Left kidney (tissue), 2 donors: Measurements from ENCODE around the gene SLC7A4. TPM values are rescaled to one million over a fixed set of nuclear protein-coding genes. Genes with fewer than 3 reads are reported as not detected.
"Not testable (repeated sequence)": the region's sequence is repeated elsewhere in the genome, so short reads cannot be mapped to it uniquely, and the experiment has no call there.

ENCODE experiments used
- DNase-seq: peaks from one replicate; pipeline ENCODE4 v3.0.0-alpha.2; 2013
- polyA plus RNA-seq: library from polyadenylated mRNA; unstranded; fragments of 120-200 nt; gene quantifications from one replicate; pipeline ENCODE4 v1.2.1, GENCODE V29; 2013; ENCODE audit not compliant: insufficient read length

Gene SLC7A4
- polyA plus RNA-seq, 1 donor = 1.5 TPM

DNA sequence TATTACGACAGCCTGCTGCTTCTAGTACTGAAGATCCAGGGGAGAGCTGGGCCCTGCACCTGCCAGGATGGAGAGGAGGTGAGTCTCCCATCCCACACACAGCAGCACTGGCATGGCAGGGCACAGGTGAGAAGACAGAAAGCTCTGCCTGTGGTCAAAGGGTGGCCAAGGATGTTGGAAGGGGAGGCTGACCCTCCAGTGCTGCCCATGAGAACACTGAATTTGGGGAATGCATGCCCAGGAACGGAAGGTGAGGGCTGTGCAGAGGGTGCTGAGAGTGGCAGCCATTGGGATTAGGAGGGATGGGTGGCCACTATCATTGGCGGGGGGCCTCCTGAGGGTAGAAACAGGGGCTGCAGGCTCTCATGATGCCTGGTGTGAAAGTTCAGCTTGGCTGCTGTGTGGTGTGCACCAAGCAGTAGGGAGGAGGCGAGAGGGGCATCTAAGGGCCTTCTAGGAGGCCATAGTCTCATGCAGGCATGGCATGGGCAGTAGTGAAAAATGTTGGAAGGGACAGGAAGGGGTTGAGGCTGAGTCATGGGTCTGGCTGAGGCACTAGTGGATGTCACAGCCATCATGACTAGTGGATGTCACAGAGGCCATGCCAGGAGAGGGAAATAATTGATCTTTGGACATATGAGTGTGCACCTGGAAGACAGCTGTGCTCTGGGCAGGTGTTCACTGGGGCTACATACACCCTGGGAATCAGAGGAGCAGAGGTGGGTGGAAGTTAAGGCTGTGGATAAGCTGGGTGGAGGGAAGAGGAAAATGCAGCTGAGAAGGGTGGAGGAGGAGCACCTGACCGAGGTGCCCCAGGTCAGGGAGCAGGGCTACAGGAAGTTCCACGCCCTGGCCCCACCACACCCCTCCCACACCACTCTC is 10.9 kb upstream of the SLC7A4 start:
- no peak for DNase-seq

DNA sequence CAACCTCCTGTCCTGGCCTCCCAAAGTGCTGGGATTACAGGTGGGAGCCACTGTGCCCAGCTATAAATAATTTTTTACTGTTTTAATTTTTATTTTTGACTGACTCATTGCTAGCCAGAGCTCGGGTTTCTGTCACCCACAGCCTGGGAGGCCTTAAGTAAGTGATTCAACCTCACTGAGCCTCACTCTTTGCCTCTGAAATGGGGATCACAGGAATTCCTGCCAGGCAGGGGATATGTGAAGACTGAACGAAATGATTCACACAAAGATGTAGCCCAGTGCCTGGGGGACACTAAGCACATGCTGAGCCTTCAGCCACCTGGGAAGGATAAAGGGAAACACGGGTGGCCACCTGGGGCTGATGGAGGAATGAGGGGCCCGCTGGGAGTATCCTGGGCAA is 9.6 kb upstream of the SLC7A4 start:
- no peak for DNase-seq

DNA sequence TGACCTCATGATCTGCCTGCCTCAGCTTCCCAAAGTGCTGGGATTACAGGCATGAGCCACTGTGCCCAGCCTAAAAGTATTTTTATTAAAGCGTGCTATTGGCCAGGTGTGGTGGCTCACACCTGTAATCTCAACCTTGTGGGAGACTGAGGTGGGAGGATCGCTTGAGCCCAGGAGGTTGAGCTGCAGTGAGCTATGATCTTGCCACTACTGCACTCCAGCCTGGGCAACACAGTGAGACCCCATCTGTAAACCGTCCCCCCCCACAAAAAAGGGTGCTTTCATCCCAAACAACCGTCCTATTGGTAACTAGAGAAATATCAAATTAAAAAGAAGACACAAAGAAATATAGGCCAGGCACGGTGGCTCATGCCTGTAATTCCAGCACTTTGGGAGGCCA is 6.8 kb upstream of the SLC7A4 start:
- not testable (repeated sequence) for DNase-seq

DNA sequence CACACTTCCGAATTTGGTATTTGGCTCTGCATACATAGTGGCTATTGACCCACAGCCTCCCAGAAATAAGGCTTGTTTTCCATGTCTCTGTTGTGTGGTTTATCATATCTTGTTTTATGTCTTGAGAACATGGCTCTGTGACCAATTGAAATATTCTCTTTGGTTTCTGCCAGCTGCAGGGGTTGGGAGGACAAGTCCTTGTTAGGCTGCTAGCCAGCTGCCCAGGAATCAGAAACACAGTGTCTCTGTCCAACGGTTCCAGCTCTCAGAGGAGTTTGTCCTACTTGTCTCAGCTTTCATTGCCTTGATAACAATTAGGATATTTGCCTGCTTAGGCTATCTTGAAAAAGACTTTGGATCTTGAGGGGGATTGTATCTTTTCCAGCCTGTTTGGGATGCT is 6.0 kb upstream of the SLC7A4 start:
- no peak for DNase-seq

DNA sequence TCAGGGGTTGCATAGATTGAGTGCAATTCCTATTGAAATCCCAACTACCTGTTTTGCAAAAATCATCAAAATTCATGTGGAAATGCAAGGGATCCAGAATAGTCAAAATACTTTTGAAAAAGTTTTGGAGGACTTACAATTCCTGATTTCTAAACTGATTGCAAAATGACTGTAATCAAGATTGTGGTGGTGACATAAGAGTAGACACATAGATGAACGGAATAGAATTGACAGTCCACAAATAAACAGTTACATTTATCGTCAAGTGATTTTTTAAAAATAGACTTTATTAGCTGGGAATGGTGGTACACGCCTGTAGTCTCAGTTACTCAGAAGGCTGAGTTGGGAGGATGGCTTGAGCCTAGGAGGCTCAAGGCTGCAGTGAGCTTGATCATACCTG is 2.6 kb upstream of the SLC7A4 start:
- DNase-seq = no peak

DNA sequence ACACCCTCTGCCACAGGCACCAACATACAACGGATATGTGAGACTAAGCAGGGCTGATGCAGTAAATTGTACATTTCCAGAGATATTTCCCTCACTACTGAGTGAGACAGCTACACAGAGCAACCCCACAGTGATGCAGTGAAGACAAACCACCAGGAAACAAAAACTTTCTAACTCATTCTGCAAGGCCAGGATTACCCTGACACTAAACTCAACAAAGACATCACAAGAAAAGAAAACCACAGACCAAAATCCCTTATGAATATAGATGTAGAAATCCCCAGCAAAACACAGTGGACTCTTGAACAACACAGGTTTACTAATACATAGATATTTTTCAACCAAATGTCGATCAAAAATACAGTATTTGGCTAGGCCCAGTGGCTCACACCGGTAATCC is 1.5 kb upstream of the SLC7A4 start:
- no peak for DNase-seq

DNA sequence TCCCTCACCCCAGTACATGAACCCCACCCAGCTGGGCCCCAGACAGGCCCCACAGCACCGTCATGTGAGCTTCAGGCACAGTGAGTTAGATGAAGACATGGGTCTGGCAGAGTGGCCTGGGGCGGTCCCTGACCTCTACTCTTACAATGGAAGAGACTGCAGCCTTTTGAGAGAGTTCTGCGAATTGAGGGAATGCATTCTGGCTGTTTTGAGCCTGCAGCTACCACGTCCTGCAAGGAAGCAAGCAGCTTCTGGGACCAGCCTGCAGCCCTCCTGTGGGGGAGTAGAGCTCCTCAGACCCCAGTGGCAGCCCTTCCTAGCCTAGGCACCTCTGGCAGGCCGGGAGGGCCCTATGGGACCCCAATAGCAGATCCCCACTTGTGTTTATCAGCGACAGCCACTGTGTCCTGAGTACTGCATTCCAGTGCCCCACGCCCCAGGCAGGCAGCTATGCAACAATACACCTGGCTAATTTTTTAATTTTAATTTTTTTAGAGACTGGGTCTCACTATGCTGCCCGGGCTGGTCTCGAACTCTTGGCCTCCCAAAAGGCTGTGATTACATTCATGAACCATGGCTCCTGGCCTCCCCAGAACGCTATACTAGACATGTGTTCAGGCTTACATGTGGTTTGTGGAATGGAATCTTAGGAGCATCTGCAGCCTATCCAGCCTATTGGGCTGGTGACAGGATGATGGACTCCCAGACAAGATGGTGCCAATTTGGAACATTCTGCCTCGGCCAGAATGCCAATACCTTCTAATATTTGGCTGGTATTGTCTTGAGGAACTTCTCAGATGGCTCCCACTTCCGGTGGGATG is 717 bp upstream of the SLC7A4 start:
- no peak for DNase-seq

DNA sequence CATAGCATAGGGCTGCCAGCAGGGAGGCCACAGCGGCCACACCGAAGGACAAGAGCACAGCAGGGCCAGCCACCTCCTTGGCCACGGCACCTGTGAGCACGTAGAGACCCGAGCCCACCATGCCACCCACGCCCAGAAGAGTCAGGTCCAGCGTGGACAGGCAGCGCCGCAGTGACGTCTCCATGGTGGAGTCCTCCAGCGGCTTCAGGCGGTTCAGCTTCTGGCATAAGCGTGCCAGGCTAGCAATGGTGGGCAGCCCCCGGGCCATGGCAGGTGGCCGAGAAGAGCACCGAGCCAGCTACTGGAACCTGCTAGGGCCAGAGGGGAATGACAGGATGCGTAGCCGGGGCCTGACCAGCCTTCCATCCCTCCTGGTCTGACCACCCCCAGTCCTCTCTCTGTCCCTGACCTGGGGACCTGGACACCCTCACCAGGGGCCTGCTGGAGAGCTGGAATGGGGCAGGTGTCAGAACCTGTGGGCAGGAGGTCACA is 770 bp downstream of the SLC7A4 start:
- no peak for DNase-seq

DNA sequence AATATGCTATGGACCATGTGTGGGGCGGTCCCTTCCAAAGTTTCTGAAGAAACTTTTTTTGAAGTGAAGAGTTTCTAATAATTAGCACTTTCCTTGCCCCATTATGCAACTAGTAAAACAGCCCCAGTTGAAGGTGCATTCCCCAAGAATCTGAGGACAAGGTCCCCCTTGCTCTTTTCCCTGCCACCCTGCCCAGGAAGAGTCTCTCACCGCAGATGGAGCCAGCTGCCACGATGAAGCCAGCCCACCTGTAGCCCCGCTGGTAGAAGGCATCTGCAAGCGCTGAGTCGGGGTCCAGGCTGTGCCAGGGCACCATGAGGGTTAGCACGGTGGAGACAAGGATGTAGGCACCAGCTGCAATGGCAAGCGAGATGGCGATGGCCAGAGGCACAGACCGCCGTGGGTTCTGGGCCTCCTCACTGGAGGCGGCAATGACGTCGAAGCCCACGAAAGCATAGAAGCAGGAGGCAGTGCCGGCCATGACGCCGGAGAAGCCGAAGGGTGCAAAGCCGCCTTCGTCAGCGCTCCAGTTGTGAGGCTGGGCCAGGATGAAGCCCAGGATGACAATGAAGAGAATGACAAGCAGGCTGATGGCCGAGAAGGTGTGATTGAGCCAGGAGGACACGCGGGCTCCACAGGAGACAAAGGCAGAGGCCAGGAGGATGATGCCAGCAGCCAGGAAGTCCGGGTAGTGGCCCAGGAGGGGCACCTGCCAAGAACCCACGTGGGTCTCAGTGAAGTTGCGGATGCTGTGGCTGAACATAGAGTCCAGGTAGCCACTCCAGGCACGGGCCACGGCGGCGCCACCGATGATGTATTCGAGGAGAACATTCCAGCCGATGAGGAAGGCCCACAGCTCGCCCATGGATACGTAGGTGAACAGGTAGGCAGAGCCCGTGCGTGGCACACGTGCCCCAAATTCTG is 1.5 kb downstream of the SLC7A4 start:
- DNase-seq = no peak

DNA sequence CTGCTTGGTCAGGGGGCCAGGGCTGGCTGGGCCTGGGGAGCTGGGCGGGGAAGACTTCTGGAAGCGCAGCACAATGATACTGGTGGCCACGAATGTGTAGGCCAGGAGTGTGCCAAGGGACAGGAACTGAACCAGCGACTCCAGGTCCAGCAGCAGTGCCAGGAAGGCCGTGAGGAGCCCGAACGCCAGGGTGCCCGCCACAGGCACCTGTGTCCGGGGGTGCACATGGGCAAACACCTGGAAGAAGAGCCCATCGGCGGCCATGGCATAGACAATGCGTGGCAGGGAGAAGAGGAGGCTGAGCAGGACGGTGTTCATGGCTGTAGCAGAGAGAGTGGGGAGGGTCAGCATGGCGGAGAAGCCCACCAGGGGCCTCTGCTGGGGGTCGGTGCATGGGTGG is 2.3 kb downstream of the SLC7A4 start:
- no peak for DNase-seq

DNA sequence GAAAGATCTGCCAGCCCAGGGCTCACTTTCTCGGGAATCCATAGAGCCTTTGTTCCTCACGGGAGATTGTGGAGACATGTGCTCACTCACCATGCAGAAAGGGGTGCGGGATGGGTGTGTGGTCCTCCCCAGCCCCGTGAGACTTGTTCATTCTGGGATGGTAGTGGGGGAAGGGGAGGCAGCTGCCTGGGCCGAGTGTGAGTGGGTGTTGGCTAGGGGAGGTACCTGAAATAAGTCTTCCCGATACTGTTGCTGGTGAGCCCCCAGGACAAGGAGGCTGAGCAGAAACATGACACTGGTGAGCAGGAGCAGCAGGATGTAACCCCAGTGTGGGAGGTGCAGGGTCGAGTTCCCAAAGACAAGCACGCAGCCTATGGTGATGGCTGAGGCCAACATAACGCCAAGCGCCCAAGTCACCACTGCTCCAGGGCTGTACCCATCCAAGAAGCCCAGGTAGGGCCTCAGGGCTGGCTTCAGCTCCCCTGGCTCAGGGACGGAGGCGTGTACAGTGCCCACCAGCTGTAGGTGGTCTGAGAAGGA is 2.8 kb downstream of the SLC7A4 start:
- DNase-seq = no peak

DNA sequence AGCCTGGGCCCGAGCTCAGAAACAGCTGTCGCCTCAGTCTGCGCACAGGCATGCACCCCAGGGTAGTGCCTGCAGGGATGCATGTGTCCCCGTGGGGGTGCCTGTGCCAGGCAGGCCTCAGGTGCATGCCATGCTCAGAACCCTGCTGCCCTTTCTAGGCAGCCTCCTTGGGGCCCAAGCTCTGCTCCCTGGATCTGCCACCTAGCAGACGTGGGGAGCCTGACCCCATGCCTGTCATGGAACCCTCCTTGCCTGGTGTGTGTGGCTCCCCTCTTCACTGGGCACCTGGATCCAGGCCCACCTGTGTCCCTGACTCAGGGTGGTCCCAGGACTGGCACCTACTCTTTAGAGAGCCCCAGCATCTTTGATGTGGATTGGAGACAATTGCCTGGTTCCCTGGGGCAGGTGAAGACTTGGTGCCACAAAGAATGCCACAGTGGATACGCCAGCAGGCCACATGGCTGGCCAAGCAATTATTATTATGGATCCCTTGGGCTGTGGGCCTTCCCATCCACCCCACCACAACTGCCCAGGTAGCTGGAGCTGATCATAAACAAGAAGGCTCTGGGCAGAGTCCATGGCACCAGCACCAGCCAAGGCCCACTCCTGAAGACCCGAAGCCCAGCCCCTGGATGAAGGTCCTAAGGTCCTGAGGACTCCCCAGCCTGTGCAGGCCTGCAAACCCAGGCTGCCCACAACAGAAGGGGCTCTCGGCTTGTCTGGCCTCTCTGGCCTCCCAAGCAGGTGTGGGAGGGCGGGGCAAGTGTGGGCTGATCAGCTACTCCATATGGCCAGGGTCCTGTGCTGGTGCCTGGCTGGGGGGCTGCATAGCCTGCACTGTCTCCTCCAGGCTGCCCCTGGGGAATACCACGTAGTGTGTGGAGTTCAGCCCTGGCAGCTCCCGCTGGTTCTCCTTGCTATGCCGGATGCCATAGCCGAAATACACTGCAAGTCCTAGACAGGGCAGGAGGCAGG is 3.8 kb downstream of the SLC7A4 start:
- DNase-seq = no peak

DNA sequence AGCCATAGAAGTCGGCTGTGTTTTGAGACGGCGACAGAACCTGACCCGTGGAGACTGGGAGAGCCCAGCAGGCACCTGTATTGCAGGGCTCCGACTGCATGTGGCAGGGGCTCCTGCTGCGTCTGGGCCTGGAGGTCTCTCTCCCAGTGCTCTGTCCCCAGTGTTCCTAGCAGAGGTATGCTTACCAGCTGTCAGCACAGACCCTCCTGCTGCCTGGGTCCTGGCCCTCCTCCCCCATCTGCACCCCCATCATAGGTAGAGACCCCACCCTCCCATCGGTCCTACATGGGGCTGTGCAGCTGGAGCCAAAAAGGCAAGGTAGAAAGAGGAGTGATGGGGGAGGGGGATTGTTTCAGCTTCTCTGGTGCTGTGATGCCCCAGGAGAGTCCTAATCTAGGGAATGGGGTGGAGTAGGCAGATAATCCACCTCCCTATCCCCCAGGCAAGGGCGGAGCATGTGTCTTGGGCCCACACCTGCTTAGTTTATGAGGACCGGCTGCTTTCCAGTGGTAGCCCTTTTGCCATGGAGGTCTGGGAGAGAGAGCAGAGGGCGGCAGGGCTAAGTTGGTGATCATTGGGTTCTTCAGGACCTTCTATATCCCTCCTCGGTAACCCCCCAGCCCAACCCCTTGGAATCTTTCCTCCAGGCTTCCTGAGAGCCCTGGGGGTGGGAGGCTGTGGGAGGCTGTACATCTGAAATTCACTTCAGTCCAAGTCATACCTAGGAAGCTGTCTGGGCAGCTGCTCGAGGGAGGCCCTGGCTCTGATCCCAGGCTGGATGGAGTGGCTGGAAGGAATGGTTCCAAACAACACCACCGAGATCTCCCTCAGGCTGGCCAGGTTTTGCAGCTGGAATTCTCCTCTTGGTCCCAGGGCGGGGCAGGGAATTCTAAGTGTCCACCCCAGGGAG is 5.3 kb downstream of the SLC7A4 start:
- DNase-seq = no peak

DNA sequence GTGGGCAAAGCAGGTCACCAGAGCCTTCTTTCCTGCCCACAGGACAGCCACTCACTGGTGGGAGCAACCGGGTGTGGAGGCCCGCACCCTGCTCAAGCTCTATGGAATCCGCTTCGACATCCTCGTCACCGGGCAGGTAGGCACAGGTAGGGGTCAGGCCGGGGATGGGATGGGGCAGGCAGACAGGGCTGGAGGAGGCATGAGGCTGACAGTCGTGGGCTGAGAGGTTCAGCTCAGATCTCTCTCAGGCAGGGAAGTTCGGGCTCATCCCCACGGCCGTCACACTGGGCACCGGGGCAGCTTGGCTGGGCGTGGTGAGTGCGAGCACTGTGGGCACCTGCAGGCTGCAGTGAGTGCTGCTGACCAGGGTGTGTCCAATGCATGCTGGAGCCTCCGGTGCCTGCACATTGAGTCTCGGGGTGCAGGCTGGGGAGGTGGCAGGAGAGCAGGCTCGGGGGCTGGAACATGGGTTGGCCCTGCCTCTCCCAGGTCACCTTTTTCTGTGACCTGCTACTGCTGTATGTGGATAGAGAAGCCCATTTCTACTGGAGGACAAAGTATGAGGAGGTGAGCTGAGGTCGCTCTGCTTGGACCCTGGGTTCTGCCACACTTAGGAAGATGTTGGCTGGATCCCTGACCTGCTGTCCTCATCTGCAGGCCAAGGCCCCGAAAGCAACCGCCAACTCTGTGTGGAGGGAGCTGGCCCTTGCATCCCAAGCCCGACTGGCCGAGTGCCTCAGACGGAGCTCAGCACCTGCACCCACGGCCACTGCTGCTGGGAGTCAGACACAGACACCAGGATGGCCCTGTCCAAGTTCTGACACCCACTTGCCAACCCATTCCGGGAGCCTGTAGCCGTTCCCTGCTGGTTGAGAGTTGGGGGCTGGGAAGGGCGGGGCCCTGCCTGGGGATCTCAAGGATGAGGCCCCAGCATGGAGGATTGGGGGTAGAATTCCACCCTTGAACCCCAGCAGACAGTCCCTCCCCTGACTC is 6.3 kb downstream of the SLC7A4 start:
- no peak for DNase-seq

DNA sequence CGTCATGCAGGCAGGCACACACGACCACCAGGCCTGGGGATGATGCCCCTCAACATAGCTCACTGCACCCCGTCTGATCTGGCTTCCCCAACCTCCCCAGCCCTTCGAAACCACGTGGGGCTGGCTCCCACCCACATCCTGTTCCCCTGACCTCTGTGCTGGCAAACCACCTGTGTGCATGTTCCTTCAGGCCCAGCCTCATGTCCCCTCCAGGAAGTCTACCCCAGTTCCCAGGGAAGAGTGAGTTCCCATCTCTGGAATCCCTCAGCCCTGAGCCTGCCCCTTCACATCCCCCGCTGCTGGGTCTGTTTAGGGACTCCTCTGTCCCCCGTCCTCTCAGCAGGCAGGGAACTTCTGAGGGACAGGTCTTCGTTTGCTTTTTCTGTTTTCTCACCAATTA is 7.1 kb downstream of the SLC7A4 start:
- DNase-seq = no peak

DNA sequence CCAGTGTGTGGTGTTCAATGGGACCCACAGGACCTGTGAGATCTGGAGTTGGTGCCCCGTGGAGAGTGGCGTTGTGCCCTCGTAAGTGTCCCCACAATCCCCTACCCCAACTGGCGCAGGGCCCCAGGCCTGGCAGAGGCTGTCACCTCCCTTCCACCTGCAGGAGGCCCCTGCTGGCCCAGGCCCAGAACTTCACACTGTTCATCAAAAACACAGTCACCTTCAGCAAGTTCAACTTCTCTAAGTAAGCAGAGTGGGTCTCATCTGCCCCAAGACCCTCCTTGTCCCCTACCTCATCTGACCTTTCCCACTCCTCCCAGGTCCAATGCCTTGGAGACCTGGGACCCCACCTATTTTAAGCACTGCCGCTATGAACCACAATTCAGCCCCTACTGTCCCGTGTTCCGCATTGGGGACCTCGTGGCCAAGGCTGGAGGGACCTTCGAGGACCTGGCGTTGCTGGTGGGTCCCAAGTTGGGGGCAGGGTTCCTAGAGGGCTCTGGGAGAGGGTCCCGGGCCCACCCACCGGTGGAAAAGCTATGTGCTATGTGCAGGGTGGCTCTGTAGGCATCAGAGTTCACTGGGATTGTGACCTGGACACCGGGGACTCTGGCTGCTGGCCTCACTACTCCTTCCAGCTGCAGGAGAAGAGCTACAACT is 9.3 kb downstream of the SLC7A4 start:
- no peak for DNase-seq

DNA sequence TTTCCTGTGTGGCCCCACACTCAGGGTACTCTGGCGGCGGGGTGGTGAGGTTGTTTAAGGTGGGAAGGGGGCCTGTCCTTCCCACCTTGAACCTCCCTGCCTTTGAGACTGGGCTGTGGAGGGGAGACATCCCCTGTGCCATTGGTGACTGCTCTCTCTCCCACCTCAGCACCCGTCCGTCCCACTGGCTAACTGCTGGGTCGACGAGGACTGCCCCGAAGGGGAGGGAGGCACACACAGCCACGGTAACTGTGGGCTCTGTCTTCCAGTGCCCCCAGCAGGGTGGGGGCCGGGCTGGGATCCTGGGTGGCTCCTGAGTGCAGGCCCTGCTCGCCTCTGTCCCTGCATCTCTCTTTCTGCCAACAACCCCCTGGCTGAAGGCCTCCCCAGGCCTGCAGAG is 9.9 kb downstream of the SLC7A4 start:
- DNase-seq = no peak
